HEK293 (cell line): ENCODE measurements around the gene IRS1.

ENCODE experiments used
- CTCF ChIA-PET: fragments of 350-600 bp; formaldehyde crosslinking; extraction: SDS; loops from one replicate; lab custom pipeline; 2021; ENCODE audit warnings: antibody characterized with exemption; lab: Yijun Ruan, JAX
- POLR2A ChIA-PET: fragments of 300-600 bp; formaldehyde crosslinking; extraction: SDS; loops from one replicate; lab custom pipeline; 2020; ENCODE audit warnings: antibody characterized with exemption, inconsistent platforms; lab: Yijun Ruan, JAX
- H3K27ac ChIP-seq: fragments of 200-500 bp; sonication (Bioruptor generic); 2 replicates; pipeline ENCODE4 v1.5.1; 2014; ENCODE audit warnings: low read depth, low read length, control low read depth, inconsistent platforms; ENCODE audit errors: extremely low read depth
- H3K36me3 ChIP-seq, 2 experiments: fragments of 200-500 bp in 1 of 2; sonication (Bioruptor generic) in 1 of 2; 1 replicate in 1 of 2; 2 replicates in 1 of 2; pipeline ENCODE4 v1.5.1; 2014 to 2017; ENCODE audit warnings: inconsistent platforms in 2 of 2, low read length in 2 of 2; ENCODE audit not compliant: control insufficient read depth in 2 of 2, insufficient read depth in 1 of 2
- H3K4me1 ChIP-seq: fragments of 200-500 bp; sonication (Bioruptor generic); 2 replicates; pipeline ENCODE4 v1.5.1; 2014; ENCODE audit warnings: mild to moderate bottlenecking, low read length, inconsistent platforms; ENCODE audit not compliant: control insufficient read depth, insufficient read depth
- H3K4me3 ChIP-seq: 2 replicates; pipeline ENCODE4 v1.5.1; 2011; ENCODE audit warnings: low read depth, mild to moderate bottlenecking, control low read depth, low read length, moderate library complexity
- H3K9me3 ChIP-seq: fragments of 200-500 bp; sonication (Bioruptor generic); 2 replicates; pipeline ENCODE4 v1.5.1; 2014; ENCODE audit warnings: low read depth, low read length, inconsistent platforms; ENCODE audit not compliant: control insufficient read depth, insufficient read depth
- HOXA7 ChIP-seq: sonication (generic); formaldehyde crosslinking; IDR thresholded peaks from 2 replicates; pipeline ENCODE4 v1.8.1; 2022; ENCODE audit warnings: missing genetic modification reagents, borderline replicate concordance
- MYNN ChIP-seq: fragments of 450-650 bp; formaldehyde crosslinking; IDR thresholded peaks from 2 replicates; pipeline ENCODE4 v1.5.1; 2016; ENCODE audit warnings: missing biosample characterization, missing genetic modification characterization, borderline replicate concordance
- PRDM1 ChIP-seq: fragments of 450-650 bp; formaldehyde crosslinking; IDR thresholded peaks from 2 replicates; pipeline ENCODE4; 2016; ENCODE audit warnings: missing biosample characterization, missing genetic modification characterization
- TRIM28 ChIP-seq: IDR thresholded peaks from 2 replicates; pipeline ENCODE4 v1.6.1; 2011; ENCODE audit warnings: low read length, control low read depth, borderline replicate concordance
- ZBTB20 ChIP-seq: fragments of 450-650 bp; formaldehyde crosslinking; IDR thresholded peaks from 2 replicates; pipeline ENCODE4 v1.5.1; 2016; ENCODE audit warnings: missing biosample characterization, missing genetic modification characterization
- ZIC2 ChIP-seq: fragments of 450-650 bp; formaldehyde crosslinking; IDR thresholded peaks from 2 replicates; pipeline ENCODE4 v1.5.1; 2016; ENCODE audit warnings: missing biosample characterization, missing genetic modification characterization
- ZNF132 ChIP-seq: fragments of 450-650 bp; formaldehyde crosslinking; IDR thresholded peaks from 2 replicates; pipeline ENCODE4 v1.5.1; 2017; ENCODE audit warnings: missing biosample characterization, missing genetic modification characterization, borderline replicate concordance
- ZNF138 ChIP-seq: fragments of 450-650 bp; formaldehyde crosslinking; IDR thresholded peaks from 2 replicates; pipeline ENCODE4 v1.5.1; 2016; ENCODE audit warnings: missing biosample characterization, missing genetic modification characterization, borderline replicate concordance
- ZNF157 ChIP-seq: fragments of 450-650 bp; formaldehyde crosslinking; IDR thresholded peaks from 2 replicates; pipeline ENCODE4 v1.5.1; 2016; ENCODE audit warnings: missing biosample characterization, missing genetic modification characterization
- ZNF19 ChIP-seq: fragments of 450-650 bp; formaldehyde crosslinking; IDR thresholded peaks from 2 replicates; pipeline ENCODE4; 2016; ENCODE audit warnings: missing biosample characterization, missing genetic modification characterization, low read depth
- ZNF335 ChIP-seq: fragments of 450-650 bp; formaldehyde crosslinking; conservative IDR thresholded peaks from 2 replicates; pipeline ENCODE4 v1.5.1; 2016; ENCODE audit warnings: missing biosample characterization, missing genetic modification characterization
- ZNF398 ChIP-seq: fragments of 450-650 bp; formaldehyde crosslinking; IDR thresholded peaks from 2 replicates; pipeline ENCODE4 v1.5.1; 2017; ENCODE audit warnings: missing biosample characterization, missing genetic modification characterization
- ZNF433 ChIP-seq: fragments of 450-650 bp; formaldehyde crosslinking; IDR thresholded peaks from 2 replicates; pipeline ENCODE4 v1.5.1; 2016; ENCODE audit warnings: missing biosample characterization, missing genetic modification characterization, low read depth
- ZNF561 ChIP-seq: fragments of 450-650 bp; IDR thresholded peaks from 2 replicates; pipeline ENCODE4 v1.5.1; 2018; ENCODE audit warnings: missing biosample characterization, missing genetic modification characterization, borderline replicate concordance
- ZNF585B ChIP-seq: fragments of 450-650 bp; formaldehyde crosslinking; IDR thresholded peaks from 2 replicates; pipeline ENCODE4 v1.5.1; 2016; ENCODE audit warnings: missing biosample characterization, missing genetic modification characterization
- ZNF626 ChIP-seq: fragments of 450-650 bp; sonication (Bioruptor Pico); formaldehyde crosslinking; IDR thresholded peaks from 2 replicates; pipeline ENCODE4 v1.5.1; 2018; ENCODE audit warnings: missing biosample characterization, missing genetic modification characterization, inconsistent platforms
- ZNF677 ChIP-seq: fragments of 450-650 bp; IDR thresholded peaks from 2 replicates; pipeline ENCODE4 v1.5.0; 2018; ENCODE audit warnings: missing biosample characterization, mild to moderate bottlenecking, missing genetic modification characterization, moderate library complexity
- ZNF747 ChIP-seq: fragments of 450-650 bp; formaldehyde crosslinking; IDR thresholded peaks from 2 replicates; pipeline ENCODE4 v1.5.1; 2016; ENCODE audit warnings: missing biosample characterization, missing genetic modification characterization
- ZNF843 ChIP-seq: fragments of 450-650 bp; formaldehyde crosslinking; IDR thresholded peaks from 2 replicates; pipeline ENCODE4 v1.5.1; 2016; ENCODE audit warnings: missing biosample characterization, missing genetic modification characterization
- TF ChIP-seq, protein P1 (sequence below): fragments of 450-650 bp; formaldehyde crosslinking; conservative IDR thresholded peaks from 2 replicates; pipeline ENCODE4 v1.5.1; 2016; ENCODE audit warnings: low read depth, missing biosample characterization, missing genetic modification characterization
- TF ChIP-seq, protein P2 (sequence below): fragments of 450-650 bp; formaldehyde crosslinking; IDR thresholded peaks from 2 replicates; pipeline ENCODE4 v1.5.1; 2016; ENCODE audit warnings: missing biosample characterization, missing genetic modification characterization
- TF ChIP-seq, protein P3 (sequence below): fragments of 450-650 bp; IDR thresholded peaks from 2 replicates; pipeline ENCODE4 v1.5.1; 2018; ENCODE audit warnings: missing biosample characterization, missing genetic modification characterization
- TF ChIP-seq, protein P4 (sequence below): fragments of 450-650 bp; formaldehyde crosslinking; IDR thresholded peaks from 2 replicates; pipeline ENCODE4 v1.5.1; 2016; ENCODE audit warnings: missing biosample characterization, missing genetic modification characterization
- TF ChIP-seq, protein P5 (sequence below): fragments of 450-650 bp; formaldehyde crosslinking; IDR thresholded peaks from 2 replicates; pipeline ENCODE4 v1.5.1; 2016; ENCODE audit warnings: missing biosample characterization, missing genetic modification characterization

The IRS1 gene

DNA sequence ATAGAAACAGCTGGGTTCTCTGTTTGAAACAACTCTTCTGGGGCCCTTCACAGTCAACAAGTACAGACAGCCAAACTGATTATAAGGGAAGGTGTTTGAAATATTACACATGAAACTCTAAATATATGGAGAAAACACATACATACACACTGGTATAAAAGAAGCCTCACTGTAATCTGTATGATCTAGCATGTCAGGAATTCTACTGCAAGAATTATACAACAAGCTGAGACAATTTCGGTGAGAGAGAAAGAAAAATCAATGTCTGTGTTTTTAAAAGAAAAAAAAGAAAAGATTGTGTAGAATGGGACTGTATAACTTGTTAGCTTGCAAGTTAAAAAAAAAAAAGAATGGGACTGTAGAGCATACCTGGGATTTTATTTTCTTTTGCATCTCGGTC is 26.3 kb downstream of the IRS1 start:
- H3K36me3 ChIP-seq: peaks cover 0 to 7% of the 10 kb centered on the region in 2 experiments; a peak in 1 of 3 replicates
- POLR2A ChIA-PET: interaction anchor here (0.7 to 2.0 kb wide), 3 partner anchors 18 to 56 kb away, joined by 3 to 5 read pairs (median 5); no protein-coding TSS in a partner anchor

GRCh38 chr2:226772389-226773179 is 27.0 kb downstream of the IRS1 start:
- ChIA-PET CTCF (interaction anchor here (0.6 to 2.0 kb wide), 6 partner anchors 12 to 558 kb away, joined by 3 to 7 read pairs (median 4); no protein-coding TSS in a partner anchor), POLR2A (interaction anchor here (0.7 to 2.0 kb wide), 3 partner anchors 17 to 55 kb away, joined by 3 to 5 read pairs (median 5); no protein-coding TSS in a partner anchor)
- peaks cover 0 to 7% of the 10 kb centered on the region in 2 experiments; a peak in 1 of 3 replicates for H3K36me3 ChIP-seq
- H3K4me1 ChIP-seq: peaks cover 18% of the 10 kb centered on the region
- peak overlapping the region; percentile 21; the same call in 1 of the 2 replicates for H3K27ac ChIP-seq
- H3K4me3 ChIP-seq: no peak overlapping the region
- H3K9me3 ChIP-seq: no peaks in the 10 kb centered on the region
- TF ChIP-seq ZNF433 (tag by site-specific recombination) (no peak), ZNF747 (no peak), ZNF677 (no peak), ZNF561 (tag by site-specific recombination) (no peak), ZNF843 (peak; percentile 70), ZNF398 (tag by site-specific recombination) (peak; percentile 27; the same call in 1 of the 2 replicates), TRIM28 (0 out of 2 replicates have a peak, but pooled peaks have one; percentile 77)
- TF ChIP-seq, protein P1, sequence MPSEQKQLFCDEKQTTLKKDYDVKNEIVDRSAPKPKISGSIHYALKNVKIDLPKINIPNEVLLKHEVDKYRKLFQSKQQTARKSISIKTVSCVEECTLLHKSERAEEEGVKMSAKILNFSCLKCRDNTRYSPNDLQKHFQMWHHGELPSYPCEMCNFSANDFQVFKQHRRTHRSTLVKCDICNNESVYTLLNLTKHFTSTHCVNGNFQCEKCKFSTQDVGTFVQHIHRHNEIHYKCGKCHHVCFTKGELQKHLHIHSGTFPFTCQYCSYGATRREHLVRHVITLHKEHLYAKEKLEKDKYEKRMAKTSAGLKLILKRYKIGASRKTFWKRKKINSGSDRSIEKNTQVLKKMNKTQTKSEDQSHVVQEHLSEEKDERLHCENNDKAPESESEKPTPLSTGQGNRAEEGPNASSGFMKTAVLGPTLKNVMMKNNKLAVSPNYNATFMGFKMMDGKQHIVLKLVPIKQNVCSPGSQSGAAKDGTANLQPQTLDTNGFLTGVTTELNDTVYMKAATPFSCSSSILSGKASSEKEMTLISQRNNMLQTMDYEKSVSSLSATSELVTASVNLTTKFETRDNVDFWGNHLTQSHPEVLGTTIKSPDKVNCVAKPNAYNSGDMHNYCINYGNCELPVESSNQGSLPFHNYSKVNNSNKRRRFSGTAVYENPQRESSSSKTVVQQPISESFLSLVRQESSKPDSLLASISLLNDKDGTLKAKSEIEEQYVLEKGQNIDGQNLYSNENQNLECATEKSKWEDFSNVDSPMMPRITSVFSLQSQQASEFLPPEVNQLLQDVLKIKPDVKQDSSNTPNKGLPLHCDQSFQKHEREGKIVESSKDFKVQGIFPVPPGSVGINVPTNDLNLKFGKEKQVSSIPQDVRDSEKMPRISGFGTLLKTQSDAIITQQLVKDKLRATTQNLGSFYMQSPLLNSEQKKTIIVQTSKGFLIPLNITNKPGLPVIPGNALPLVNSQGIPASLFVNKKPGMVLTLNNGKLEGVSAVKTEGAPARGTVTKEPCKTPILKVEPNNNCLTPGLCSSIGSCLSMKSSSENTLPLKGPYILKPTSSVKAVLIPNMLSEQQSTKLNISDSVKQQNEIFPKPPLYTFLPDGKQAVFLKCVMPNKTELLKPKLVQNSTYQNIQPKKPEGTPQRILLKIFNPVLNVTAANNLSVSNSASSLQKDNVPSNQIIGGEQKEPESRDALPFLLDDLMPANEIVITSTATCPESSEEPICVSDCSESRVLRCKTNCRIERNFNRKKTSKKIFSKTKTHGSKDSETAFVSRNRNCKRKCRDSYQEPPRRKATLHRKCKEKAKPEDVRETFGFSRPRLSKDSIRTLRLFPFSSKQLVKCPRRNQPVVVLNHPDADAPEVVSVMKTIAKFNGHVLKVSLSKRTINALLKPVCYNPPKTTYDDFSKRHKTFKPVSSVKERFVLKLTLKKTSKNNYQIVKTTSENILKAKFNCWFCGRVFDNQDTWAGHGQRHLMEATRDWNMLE: peak; percentile 19; the same call in 1 of the 2 replicates

More for the DNA sequence above, 26.3 kb downstream of the IRS1 start:
- H3K27ac ChIP-seq: peak overlapping the region; percentile 29; the same call in 1 of the 2 replicates
- CTCF ChIA-PET: interaction anchor here (0.6 kb wide), 1 partner anchor 83 kb away, joined by 3 read pairs; no protein-coding TSS in a partner anchor
- no peaks in the 10 kb centered on the region for H3K9me3 ChIP-seq
- peaks cover 18% of the 10 kb centered on the region for H3K4me1 ChIP-seq
- TF ChIP-seq ZNF132: no peak
- no peak for TF ChIP-seq ZNF138
- TF ChIP-seq, protein P2, sequence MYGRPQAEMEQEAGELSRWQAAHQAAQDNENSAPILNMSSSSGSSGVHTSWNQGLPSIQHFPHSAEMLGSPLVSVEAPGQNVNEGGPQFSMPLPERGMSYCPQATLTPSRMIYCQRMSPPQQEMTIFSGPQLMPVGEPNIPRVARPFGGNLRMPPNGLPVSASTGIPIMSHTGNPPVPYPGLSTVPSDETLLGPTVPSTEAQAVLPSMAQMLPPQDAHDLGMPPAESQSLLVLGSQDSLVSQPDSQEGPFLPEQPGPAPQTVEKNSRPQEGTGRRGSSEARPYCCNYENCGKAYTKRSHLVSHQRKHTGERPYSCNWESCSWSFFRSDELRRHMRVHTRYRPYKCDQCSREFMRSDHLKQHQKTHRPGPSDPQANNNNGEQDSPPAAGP: no peak
- TF ChIP-seq, protein P3, sequence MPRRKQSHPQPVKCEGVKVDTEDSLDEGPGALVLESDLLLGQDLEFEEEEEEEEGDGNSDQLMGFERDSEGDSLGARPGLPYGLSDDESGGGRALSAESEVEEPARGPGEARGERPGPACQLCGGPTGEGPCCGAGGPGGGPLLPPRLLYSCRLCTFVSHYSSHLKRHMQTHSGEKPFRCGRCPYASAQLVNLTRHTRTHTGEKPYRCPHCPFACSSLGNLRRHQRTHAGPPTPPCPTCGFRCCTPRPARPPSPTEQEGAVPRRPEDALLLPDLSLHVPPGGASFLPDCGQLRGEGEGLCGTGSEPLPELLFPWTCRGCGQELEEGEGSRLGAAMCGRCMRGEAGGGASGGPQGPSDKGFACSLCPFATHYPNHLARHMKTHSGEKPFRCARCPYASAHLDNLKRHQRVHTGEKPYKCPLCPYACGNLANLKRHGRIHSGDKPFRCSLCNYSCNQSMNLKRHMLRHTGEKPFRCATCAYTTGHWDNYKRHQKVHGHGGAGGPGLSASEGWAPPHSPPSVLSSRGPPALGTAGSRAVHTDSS (tag by site-specific recombination): no peak
- TF ChIP-seq PRDM1: no peak
- TF ChIP-seq, protein P4, sequence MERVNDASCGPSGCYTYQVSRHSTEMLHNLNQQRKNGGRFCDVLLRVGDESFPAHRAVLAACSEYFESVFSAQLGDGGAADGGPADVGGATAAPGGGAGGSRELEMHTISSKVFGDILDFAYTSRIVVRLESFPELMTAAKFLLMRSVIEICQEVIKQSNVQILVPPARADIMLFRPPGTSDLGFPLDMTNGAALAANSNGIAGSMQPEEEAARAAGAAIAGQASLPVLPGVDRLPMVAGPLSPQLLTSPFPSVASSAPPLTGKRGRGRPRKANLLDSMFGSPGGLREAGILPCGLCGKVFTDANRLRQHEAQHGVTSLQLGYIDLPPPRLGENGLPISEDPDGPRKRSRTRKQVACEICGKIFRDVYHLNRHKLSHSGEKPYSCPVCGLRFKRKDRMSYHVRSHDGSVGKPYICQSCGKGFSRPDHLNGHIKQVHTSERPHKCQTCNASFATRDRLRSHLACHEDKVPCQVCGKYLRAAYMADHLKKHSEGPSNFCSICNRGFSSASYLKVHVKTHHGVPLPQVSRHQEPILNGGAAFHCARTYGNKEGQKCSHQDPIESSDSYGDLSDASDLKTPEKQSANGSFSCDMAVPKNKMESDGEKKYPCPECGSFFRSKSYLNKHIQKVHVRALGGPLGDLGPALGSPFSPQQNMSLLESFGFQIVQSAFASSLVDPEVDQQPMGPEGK (tag by site-specific recombination): no peak
- TF ChIP-seq ZIC2: no peak
- TF ChIP-seq, protein P5, sequence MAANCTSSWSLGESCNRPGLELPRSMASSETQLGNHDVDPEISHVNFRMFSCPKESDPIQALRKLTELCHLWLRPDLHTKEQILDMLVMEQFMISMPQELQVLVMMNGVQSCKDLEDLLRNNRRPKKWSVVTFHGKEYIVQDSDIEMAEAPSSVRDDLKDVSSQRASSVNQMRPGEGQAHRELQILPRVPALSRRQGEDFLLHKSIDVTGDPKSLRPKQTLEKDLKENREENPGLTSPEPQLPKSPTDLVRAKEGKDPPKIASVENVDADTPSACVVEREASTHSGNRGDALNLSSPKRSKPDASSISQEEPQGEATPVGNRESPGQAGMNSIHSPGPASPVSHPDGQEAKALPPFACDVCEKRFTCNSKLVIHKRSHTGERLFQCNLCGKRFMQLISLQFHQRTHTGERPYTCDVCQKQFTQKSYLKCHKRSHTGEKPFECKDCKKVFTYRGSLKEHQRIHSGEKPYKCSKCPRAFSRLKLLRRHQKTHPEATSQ (tag by site-specific recombination): no peak
- TF ChIP-seq ZNF19 (tag by site-specific recombination): no peak
- TF ChIP-seq ZNF585B: no peak
- TF ChIP-seq ZNF626 (tag by site-specific recombination): no peak
- no peak for TF ChIP-seq HOXA7 (CRISPR knock-in tag)
- no peak for TF ChIP-seq ZBTB20 (tag by site-specific recombination)
- TF ChIP-seq MYNN: no peak
- TF ChIP-seq ZNF335 (tag by site-specific recombination): no peak
- TF ChIP-seq ZNF157: no peak
- no peak overlapping the region for H3K4me3 ChIP-seq
